Cardiac muscle cell (in vitro differentiated cells and primary cell): ENCODE data around the gene TKT. TPM values are rescaled to one million over a fixed set of nuclear protein-coding genes. Genes with fewer than 3 reads are reported as not detected.
A peak's percentile ranks its signal among the peaks of the same experiment; 100 is the strongest.

ENCODE experiments used
- DNase-seq, 2 donors: peaks; one replicate each; pipeline versions ENCODE4 v3.0.0 to v3.0.0-alpha.2; 2010 to 2017; ENCODE audit warnings: low read depth in 1 of 2, low spot score in 1 of 2
- H3K27ac ChIP-seq: fragments of 200-600 bp; sonication (generic); 2 replicates; pipeline ENCODE4 v1.5.1; 2016
- H3K27me3 ChIP-seq: fragments of 200-600 bp; sonication (generic); 2 replicates; pipeline ENCODE4 v1.6.0; 2016; ENCODE audit warnings: control low read depth
- H3K36me3 ChIP-seq: fragments of 200-600 bp; sonication (generic); 2 replicates; pipeline ENCODE4 v1.5.1; 2016; ENCODE audit warnings: control low read depth
- H3K4me1 ChIP-seq: fragments of 200-600 bp; sonication (generic); 2 replicates; pipeline ENCODE4 v1.8.1; 2017; ENCODE audit warnings: low read depth, mild to moderate bottlenecking, mixed run types
- H3K4me3 ChIP-seq: fragments of 200-600 bp; sonication (generic); 2 replicates; pipeline ENCODE4 v1.5.1; 2016; ENCODE audit warnings: mild to moderate bottlenecking
- H3K9me3 ChIP-seq: fragments of 200-600 bp; sonication (generic); 2 replicates; pipeline ENCODE4 v1.5.1; 2017; ENCODE audit warnings: low read depth, mild to moderate bottlenecking, control low read depth
- polyA plus RNA-seq: library from polyadenylated mRNA; unstranded; fragments of >200 nt; fragmentation: Nextera tagmentation; extraction: Ambion mirVana; gene quantifications from 2 replicates; pipeline ENCODE4 v1.2.1, GENCODE V29; 2016
- total RNA-seq: library from RNA; depleted of rRNA; stranded (reverse); fragments of >200 nt; gene quantifications from 2 replicates; pipeline ENCODE4 v1.2.3, GENCODE V29; 2016
- TF ChIP-seq, protein P1 (sequence below): IDR thresholded peaks from 2 replicates; pipeline ENCODE4 v1.5.1; 2012; ENCODE audit warnings: low read depth, mild to moderate bottlenecking, low read length

Gene TKT
- total and polyA plus RNA-seq, 2 experiments from 2014 or later, result 70.9 to 119 TPM

DNA sequence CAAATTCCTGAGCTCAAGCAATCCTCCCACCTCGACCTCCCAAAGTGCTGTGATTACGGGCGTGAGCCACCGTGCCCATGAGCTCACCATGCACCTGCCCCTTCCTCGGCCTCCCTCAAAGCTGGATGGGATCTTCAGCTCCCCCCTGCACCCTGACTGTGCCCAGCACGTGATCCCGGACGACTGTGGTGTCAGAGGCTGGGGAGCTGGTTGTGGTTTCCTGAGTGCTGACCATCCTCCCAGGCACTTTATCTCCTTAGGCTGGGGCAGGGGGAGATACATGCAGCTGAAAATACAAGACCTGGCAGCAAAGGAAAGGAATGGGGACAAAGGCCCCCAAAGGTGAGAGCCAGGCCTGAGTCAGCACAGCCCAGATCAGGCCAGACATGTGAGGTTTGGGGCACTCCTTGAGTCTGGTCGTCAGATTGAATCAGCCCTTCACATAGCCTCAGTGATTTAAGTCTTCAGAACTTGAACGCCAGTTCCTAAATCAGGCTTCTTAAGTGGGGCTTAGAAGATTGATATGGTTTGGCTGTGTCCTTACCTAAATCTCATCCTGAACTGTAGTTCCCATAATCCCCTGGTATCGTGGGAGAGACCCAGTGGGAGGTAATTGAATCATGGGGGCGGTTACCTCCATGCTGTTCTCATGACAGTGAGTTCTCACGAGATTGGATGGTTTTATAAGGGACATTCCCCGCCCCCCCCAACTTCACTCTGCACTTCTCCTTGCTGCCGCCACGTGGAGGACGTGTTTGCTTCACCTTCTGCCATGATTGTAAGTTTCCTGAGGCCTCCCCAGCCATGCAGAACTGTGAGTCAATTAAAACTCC, 59.0 kb downstream of the TKT start:
- Histone ChIP-seq H3K27ac (no peak overlapping the region), H3K36me3 (no peaks in the 10 kb centered on the region), H3K4me1 (no peaks in the 10 kb centered on the region), H3K4me3 (no peak overlapping the region), H3K27me3 (peaks cover 24% of the 10 kb centered on the region), H3K9me3 (no peaks in the 10 kb centered on the region)
- TF ChIP-seq, protein P1, sequence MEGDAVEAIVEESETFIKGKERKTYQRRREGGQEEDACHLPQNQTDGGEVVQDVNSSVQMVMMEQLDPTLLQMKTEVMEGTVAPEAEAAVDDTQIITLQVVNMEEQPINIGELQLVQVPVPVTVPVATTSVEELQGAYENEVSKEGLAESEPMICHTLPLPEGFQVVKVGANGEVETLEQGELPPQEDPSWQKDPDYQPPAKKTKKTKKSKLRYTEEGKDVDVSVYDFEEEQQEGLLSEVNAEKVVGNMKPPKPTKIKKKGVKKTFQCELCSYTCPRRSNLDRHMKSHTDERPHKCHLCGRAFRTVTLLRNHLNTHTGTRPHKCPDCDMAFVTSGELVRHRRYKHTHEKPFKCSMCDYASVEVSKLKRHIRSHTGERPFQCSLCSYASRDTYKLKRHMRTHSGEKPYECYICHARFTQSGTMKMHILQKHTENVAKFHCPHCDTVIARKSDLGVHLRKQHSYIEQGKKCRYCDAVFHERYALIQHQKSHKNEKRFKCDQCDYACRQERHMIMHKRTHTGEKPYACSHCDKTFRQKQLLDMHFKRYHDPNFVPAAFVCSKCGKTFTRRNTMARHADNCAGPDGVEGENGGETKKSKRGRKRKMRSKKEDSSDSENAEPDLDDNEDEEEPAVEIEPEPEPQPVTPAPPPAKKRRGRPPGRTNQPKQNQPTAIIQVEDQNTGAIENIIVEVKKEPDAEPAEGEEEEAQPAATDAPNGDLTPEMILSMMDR, result peak; percentile 19
- DNase-seq, result peak; percentile 22 to 79

GRCh38 chr3:53195602-53196574, 59.9 kb downstream of the TKT start:
- Histone ChIP-seq H3K4me1 (no peaks in the 10 kb centered on the region), H3K36me3 (no peaks in the 10 kb centered on the region), H3K4me3 (no peak overlapping the region), H3K9me3 (no peaks in the 10 kb centered on the region), H3K27me3 (peaks cover 23% of the 10 kb centered on the region), H3K27ac (no peak overlapping the region)
- DNase-seq, result peak; percentile 56 to 74
- TF ChIP-seq, protein P1, result peak; percentile 99

- no peak overlapping the region for H3K4me3 ChIP-seq
- H3K4me1 ChIP-seq, result no peaks in the 10 kb centered on the region
- no peaks in the 10 kb centered on the region for H3K36me3 ChIP-seq
- peaks cover 17% of the 10 kb centered on the region for H3K27me3 ChIP-seq
- H3K9me3 ChIP-seq, result no peaks in the 10 kb centered on the region
- DNase-seq, result no peak
- H3K27ac ChIP-seq, result no peak overlapping the region
- TF ChIP-seq, protein P1, result no peak
Measured at GRCh38 chr3:53195066-53195450, 60.8 kb downstream of the TKT start.

- TF ChIP-seq, protein P1, result no peak
- Histone ChIP-seq H3K36me3 (no peaks in the 10 kb centered on the region), H3K4me1 (no peaks in the 10 kb centered on the region), H3K4me3 (no peak overlapping the region), H3K9me3 (no peaks in the 10 kb centered on the region), H3K27ac (no peak overlapping the region), H3K27me3 (peaks cover 19% of the 10 kb centered on the region)
- DNase-seq, result peak; percentile 56 to 78
Measured at GRCh38 chr3:53194210-53195065, 61.4 kb downstream of the TKT start.
